ENCODE results near the gene TET2.

Gene TET2

GRCh38 chr4:105122350-105122749 is 24.3 kb upstream of the TET2 start:
- Histone ChIP-seq H3K9me3 (no peaks in the 10 kb centered on the region), H3K27me3 (no peaks in the 10 kb centered on the region), H3K4me1 (ENCODE audit: control insufficient read depth in 1 of 2, insufficient read depth in 1 of 2, low read depth in 1 of 2, low read length in 1 of 2) (peaks cover 36 to 38% of the 10 kb centered on the region in 2 experiments), H3K27ac (no peak overlapping the region), H3K36me3 (no peaks in the 10 kb centered on the region), H3K4me3 (ENCODE audit: low read depth in 1 of 2, low read length in 1 of 2) (no peak overlapping the region)
- no peak for TF ChIP-seq CTCF (IDR thresholded peaks at IDR 0.05)

GRCh38 chr4:105126311-105127169 is 20.1 kb upstream of the TET2 start:
- no peaks in the 10 kb centered on the region for H3K27me3 ChIP-seq
- H3K36me3 ChIP-seq = no peaks in the 10 kb centered on the region
- H3K27ac ChIP-seq = no peak overlapping the region
- H3K9me3 ChIP-seq = no peaks in the 10 kb centered on the region
- H3K4me3 ChIP-seq (ENCODE audit: low read depth in 1 of 2, low read length in 1 of 2) = no peak overlapping the region
- TF ChIP-seq CTCF (IDR thresholded peaks at IDR 0.05) = no peak
- H3K4me1 ChIP-seq (ENCODE audit: control insufficient read depth in 1 of 2, insufficient read depth in 1 of 2, low read depth in 1 of 2, low read length in 1 of 2) = peaks cover 30 to 31% of the 10 kb centered on the region in 2 experiments

- Histone ChIP-seq H3K36me3 (no peaks in the 10 kb centered on the region), H3K4me3 (ENCODE audit: low read depth in 1 of 2, low read length in 1 of 2) (no peak overlapping the region), H3K9me3 (no peaks in the 10 kb centered on the region), H3K4me1 (ENCODE audit: control insufficient read depth in 1 of 2, insufficient read depth in 1 of 2, low read depth in 1 of 2, low read length in 1 of 2) (peaks cover 32 to 33% of the 10 kb centered on the region in 2 experiments), H3K27ac (no peak overlapping the region), H3K27me3 (no peaks in the 10 kb centered on the region)
- no peak for TF ChIP-seq CTCF (IDR thresholded peaks at IDR 0.05)
Observed at GRCh38 chr4:105127170-105127445, 19.6 kb upstream of the TET2 start.

GRCh38 chr4:105128208-105128607 is 18.5 kb upstream of the TET2 start:
- Histone ChIP-seq H3K27me3 (no peaks in the 10 kb centered on the region), H3K4me1 (ENCODE audit: control insufficient read depth in 1 of 2, insufficient read depth in 1 of 2, low read depth in 1 of 2, low read length in 1 of 2) (peaks cover 32 to 33% of the 10 kb centered on the region in 2 experiments), H3K4me3 (ENCODE audit: low read depth in 1 of 2, low read length in 1 of 2) (no peak overlapping the region), H3K36me3 (no peaks in the 10 kb centered on the region), H3K9me3 (no peaks in the 10 kb centered on the region), H3K27ac (no peak overlapping the region)
- no peak for TF ChIP-seq CTCF (IDR thresholded peaks at IDR 0.05)

- H3K27me3 ChIP-seq = no peaks in the 10 kb centered on the region
- H3K36me3 ChIP-seq = no peaks in the 10 kb centered on the region
- no peak overlapping the region for H3K27ac ChIP-seq
- TF ChIP-seq CTCF (IDR thresholded peaks at IDR 0.05) = no peak
- no peaks in the 10 kb centered on the region for H3K9me3 ChIP-seq
- no peak overlapping the region for H3K4me3 ChIP-seq (ENCODE audit: low read depth in 1 of 2, low read length in 1 of 2)
- peaks cover 32 to 33% of the 10 kb centered on the region in 2 experiments for H3K4me1 ChIP-seq (ENCODE audit: control insufficient read depth in 1 of 2, insufficient read depth in 1 of 2, low read depth in 1 of 2, low read length in 1 of 2)
Observed at GRCh38 chr4:105129286-105130040, 17.2 kb upstream of the TET2 start.

Measured in neutrophil (primary cell).